ENCODE data around the gene PHF21A. TPM values are rescaled to one million over a fixed set of nuclear protein-coding genes. Genes with fewer than 3 reads are reported as not detected.
A peak's percentile ranks its signal among the peaks of the same experiment; 100 is the strongest.

PHF21A gene
- polyA plus RNA-seq, 1 donor (not counting 4 experiments of a cell fraction or from before 2014, with no cell fraction given), result 16.1 TPM

GRCh38 chr11:46079662-46080061, 41.6 kb downstream of the PHF21A start:
- FAIRE-seq (no peak), DNase-seq (ENCODE audit: low read depth, low spot score) (no peak)
- Histone ChIP-seq H3K4me1 (ENCODE audit: control insufficient read depth, extremely low read depth, insufficient read depth, low read length) (peaks cover 11% of the 10 kb centered on the region), H3K9ac (ENCODE audit: control insufficient read depth, extremely low read depth, insufficient read depth, low read length) (no peak overlapping the region), H3K79me2 (ENCODE audit: control insufficient read depth, insufficient read depth, low read length) (no peaks in the 10 kb centered on the region), H3K27me3 (ENCODE audit: control insufficient read depth, extremely low read depth, insufficient read depth, low read length) (no peaks in the 10 kb centered on the region), H3K36me3 (ENCODE audit: control insufficient read depth in 2 of 2, extremely low read depth in 1 of 2, insufficient read depth in 2 of 2, low read length in 2 of 2) (no peaks in the 10 kb centered on the region), H3K27ac (ENCODE audit: control insufficient read depth, insufficient read depth, low read length) (no peak overlapping the region), H3K9me3 (ENCODE audit: control insufficient read depth, low read depth, low read length) (no peaks in the 10 kb centered on the region), H3K4me2 (ENCODE audit: control insufficient read depth, extremely low read depth, insufficient read depth, low read depth, low read length) (no peak overlapping the region), H3K4me3 (ENCODE audit: control insufficient read depth in 2 of 3, extremely low read depth in 1 of 3, insufficient read depth in 2 of 3, low read depth in 1 of 3, low read length in 3 of 3) (no peak overlapping the region), H4K20me1 (ENCODE audit: control insufficient read depth, extremely low read depth, insufficient read depth, low read length) (no peaks in the 10 kb centered on the region), H3K9me1 (ENCODE audit: control insufficient read depth, extremely low read depth, insufficient read depth, low read length) (no peaks in the 10 kb centered on the region), H2AFZ (ENCODE audit: control insufficient read depth, low read length) (no peak overlapping the region)
- no peak for TF ChIP-seq EZH2 (IDR thresholded peaks at IDR 0.05; ENCODE audit: low read length)
- no peak for TF ChIP-seq CTCF (optimal IDR thresholded peaks at IDR 0.05 in 1 of 3, IDR thresholded peaks at IDR 0.05 in 1 of 3, conservative IDR thresholded peaks at IDR 0.05 in 1 of 3; ENCODE audit: extremely low read depth in 1 of 3, insufficient read depth in 2 of 3, low read length in 3 of 3)
- dilution Hi-C loops (cut with MboI; ENCODE audit: extremely low pct_ligation_motif_present, low sequenced_read_pairs), result no loop called here

GRCh38 chr11:46075928-46076327, 45.3 kb downstream of the PHF21A start:
- Histone ChIP-seq H2AFZ (ENCODE audit: control insufficient read depth, low read length) (no peak overlapping the region), H3K9me3 (ENCODE audit: control insufficient read depth, low read depth, low read length) (no peaks in the 10 kb centered on the region), H3K4me1 (ENCODE audit: control insufficient read depth, extremely low read depth, insufficient read depth, low read length) (peaks cover 11% of the 10 kb centered on the region), H3K27ac (ENCODE audit: control insufficient read depth, insufficient read depth, low read length) (peak overlapping the region; percentile 67), H3K9me1 (ENCODE audit: control insufficient read depth, extremely low read depth, insufficient read depth, low read length) (no peaks in the 10 kb centered on the region), H3K36me3 (ENCODE audit: control insufficient read depth in 2 of 2, extremely low read depth in 1 of 2, insufficient read depth in 2 of 2, low read length in 2 of 2) (no peaks in the 10 kb centered on the region), H3K79me2 (ENCODE audit: control insufficient read depth, insufficient read depth, low read length) (no peaks in the 10 kb centered on the region), H3K27me3 (ENCODE audit: control insufficient read depth, extremely low read depth, insufficient read depth, low read length) (no peaks in the 10 kb centered on the region), H3K9ac (ENCODE audit: control insufficient read depth, extremely low read depth, insufficient read depth, low read length) (no peak overlapping the region), H3K4me3 (ENCODE audit: control insufficient read depth in 2 of 3, extremely low read depth in 1 of 3, insufficient read depth in 2 of 3, low read depth in 1 of 3, low read length in 3 of 3) (no peak overlapping the region), H4K20me1 (ENCODE audit: control insufficient read depth, extremely low read depth, insufficient read depth, low read length) (no peaks in the 10 kb centered on the region), H3K4me2 (ENCODE audit: control insufficient read depth, extremely low read depth, insufficient read depth, low read depth, low read length) (no peak overlapping the region)
- TF ChIP-seq EZH2 (IDR thresholded peaks at IDR 0.05; ENCODE audit: low read length), result no peak
- peak; percentile 36 to 41 (median 36) for TF ChIP-seq CTCF (optimal IDR thresholded peaks at IDR 0.05 in 1 of 3, IDR thresholded peaks at IDR 0.05 in 1 of 3, conservative IDR thresholded peaks at IDR 0.05 in 1 of 3; ENCODE audit: extremely low read depth in 1 of 3, insufficient read depth in 2 of 3, low read length in 3 of 3)
- dilution Hi-C loops (cut with MboI; ENCODE audit: extremely low pct_ligation_motif_present, low sequenced_read_pairs), result no loop called here
- FAIRE-seq (no peak), DNase-seq (ENCODE audit: low read depth, low spot score) (no peak)

All from keratinocyte (primary cell).